PC-3 (cell line): Measurements from ENCODE around the gene GREB1L. TPM values are rescaled to one million over a fixed set of nuclear protein-coding genes. Genes with fewer than 3 reads are reported as not detected.
"Not testable (repeated sequence)": the region's sequence is repeated elsewhere in the genome, so short reads cannot be mapped to it uniquely, and the experiment has no call there.

Source experiments
- ATAC-seq: fragments of 200-7000 bp; cut with Tn5 transposase; 2 replicates; pipeline ENCODE4 v1.9.1; 2020; ENCODE audit warnings: mild to moderate bottlenecking, moderate library complexity
- BruUV-seq: library from RNA; stranded (reverse); fragments of 400-500 nt; replicated peaks from 2 replicates; lab custom pipeline; 2021; lab: Mats Ljungman, UMichigan
- CTCF ChIA-PET: fragments of 300-600 bp; sonication (Branson Sonifier 250); formaldehyde crosslinking; loops from one replicate; lab custom pipeline; 2022; ENCODE audit warnings: antibody characterized with exemption; lab: Charles Lee
- POLR2A ChIA-PET: fragments of 300-600 bp; sonication (Branson Sonifier 250); formaldehyde crosslinking; loops from one replicate; lab custom pipeline; 2022; ENCODE audit warnings: antibody characterized with exemption; ENCODE audit not compliant: unreplicated experiment; lab: Charles Lee
- DNase-seq: peaks from one replicate; pipeline ENCODE4 v3.0.0-alpha.2; 2015
- H2AFZ ChIP-seq: fragments of 300-600 bp; sonication (generic); 2 replicates; pipeline ENCODE4 v1.6.0; 2016; ENCODE audit warnings: antibody characterized with exemption, low read length
- H3F3A ChIP-seq: fragments of 300-600 bp; sonication (generic); one replicate; pipeline ENCODE4 v1.6.0; 2017; ENCODE audit warnings: antibody characterized with exemption, low read length, control low read depth, mild to moderate bottlenecking; ENCODE audit not compliant: unreplicated experiment
- H3K27ac ChIP-seq: fragments of 300-600 bp; sonication (generic); 2 replicates; pipeline ENCODE4 v1.5.1; 2016; ENCODE audit warnings: mild to moderate bottlenecking, low read length
- H3K27me3 ChIP-seq: fragments of 300-600 bp; sonication (generic); 2 replicates; pipeline ENCODE4 v1.6.1; 2016; ENCODE audit warnings: low read length, mixed read lengths
- H3K36me3 ChIP-seq: fragments of 300-600 bp; sonication (generic); 2 replicates; pipeline ENCODE4 v1.6.1; 2016; ENCODE audit warnings: low read depth, mixed run types, low read length, mixed read lengths
- H3K4me1 ChIP-seq: fragments of 300-600 bp; sonication (generic); 2 replicates; pipeline ENCODE4 v1.5.1; 2016; ENCODE audit warnings: low read length; ENCODE audit not compliant: insufficient read depth
- H3K4me2 ChIP-seq: fragments of 300-600 bp; sonication (generic); 2 replicates; pipeline ENCODE4 v1.6.0; 2016; ENCODE audit warnings: low read length
- H3K4me3 ChIP-seq: fragments of 300-600 bp; sonication (generic); 2 replicates; pipeline ENCODE4 v1.5.1; 2016; ENCODE audit warnings: mild to moderate bottlenecking, low read length, mixed read lengths
- H3K79me2 ChIP-seq: fragments of 300-600 bp; sonication (generic); 2 replicates; pipeline ENCODE4 v1.6.1; 2017; ENCODE audit warnings: low read length, mixed read lengths
- H3K9ac ChIP-seq: fragments of 300-600 bp; sonication (generic); 2 replicates; pipeline ENCODE4 v1.6.0; 2016; ENCODE audit warnings: mild to moderate bottlenecking, low read length
- H3K9me2 ChIP-seq: fragments of 300-600 bp; sonication (generic); replicated peaks from 2 replicates; pipeline ENCODE4 v1.6.1; 2016; ENCODE audit warnings: mixed run types, low read length, mixed read lengths
- H3K9me3 ChIP-seq: fragments of 300-600 bp; sonication (generic); 2 replicates; pipeline ENCODE4 v1.6.1; 2016; ENCODE audit warnings: low read length, mixed read lengths
- H4K20me1 ChIP-seq: fragments of 300-600 bp; sonication (generic); 2 replicates; pipeline ENCODE4 v1.6.1; 2016; ENCODE audit warnings: low read length, mixed read lengths
- CTCF ChIP-seq: fragments of 300-600 bp; sonication (generic); conservative IDR thresholded peaks from 2 replicates; pipeline ENCODE4 v1.5.1; 2017; ENCODE audit warnings: antibody characterized with exemption, low read depth, mild to moderate bottlenecking, low read length
- EZH2 ChIP-seq: fragments of 300-600 bp; sonication (generic); IDR thresholded peaks from one replicate; pipeline ENCODE4 v1.6.1; 2017; ENCODE audit warnings: antibody characterized with exemption, mild to moderate bottlenecking, low read length; ENCODE audit not compliant: unreplicated experiment
- EZH2phosphoT487 ChIP-seq: fragments of 300-600 bp; sonication (generic); IDR thresholded peaks from 2 replicates; pipeline ENCODE4 v1.6.1; 2018; ENCODE audit warnings: mild to moderate bottlenecking, antibody characterized with exemption, low read length, borderline replicate concordance
- intact Hi-C: fragments of 100-400 bp; cut with micrococcal nuclease; formaldehyde crosslinking; loops from 2 replicates; pipeline ENCODE4 v1.9.0; 2023
- total RNA-seq: library from RNA; depleted of rRNA; stranded (reverse); fragments of >200 nt; gene quantifications from 2 replicates; pipeline ENCODE4 v1.2.3, GENCODE V29; 2014

The GREB1L gene
- total RNA-seq, 1 experiment from 2014 or later = 10.3 TPM

GRCh38 chr18:21309248-21309647, 67.2 kb downstream of the GREB1L start:
- intact Hi-C loops = loop anchor here (10.0 kb wide), 1 partner anchor 54 kb away; no protein-coding TSS in a partner anchor
- Histone ChIP-seq H3K36me3 (no peaks in the 10 kb centered on the region), H3K9me3 (no peaks in the 10 kb centered on the region), H3F3A (no peaks in the 10 kb centered on the region), H2AFZ (no peak overlapping the region), H3K27ac (no peak overlapping the region), H3K4me2 (no peak overlapping the region), H3K79me2 (no peaks in the 10 kb centered on the region), H3K4me3 (no peak overlapping the region), H4K20me1 (no peaks in the 10 kb centered on the region), H3K9me2 (no peaks in the 10 kb centered on the region), H3K9ac (no peak overlapping the region), H3K27me3 (no peaks in the 10 kb centered on the region), H3K4me1 (peaks cover 6% of the 10 kb centered on the region)
- no peak for DNase-seq
- TF ChIP-seq CTCF (no peak), EZH2phosphoT487 (no peak), EZH2 (no peak)
- no TSS peak for BruUV-seq
- ChIA-PET POLR2A (no interaction called here), CTCF (no interaction called here)
- no peak for ATAC-seq

GRCh38 chr18:21311980-21312379, 69.9 kb downstream of the GREB1L start:
- H3K36me3 ChIP-seq, H3K9ac ChIP-seq, H3K4me2 ChIP-seq, intact Hi-C loops, BruUV-seq, H3K4me3 ChIP-seq, DNase-seq, H3K27me3 ChIP-seq, POLR2A ChIA-PET, ATAC-seq, CTCF ChIA-PET, H4K20me1 ChIP-seq, H2AFZ ChIP-seq, H3K79me2 ChIP-seq, H3K9me3 ChIP-seq, H3K9me2 ChIP-seq, H3F3A ChIP-seq, H3K27ac ChIP-seq: not testable (repeated sequence)
- peaks cover 15% of the 10 kb centered on the region for H3K4me1 ChIP-seq

GRCh38 chr18:21313576-21313975, 71.5 kb downstream of the GREB1L start:
- intact Hi-C loops = no loop called here
- Histone ChIP-seq H4K20me1 (no peaks in the 10 kb centered on the region), H3K27me3 (no peaks in the 10 kb centered on the region), H3F3A (no peaks in the 10 kb centered on the region), H3K9me2 (no peaks in the 10 kb centered on the region), H2AFZ (no peak overlapping the region), H3K4me1 (peaks cover 15% of the 10 kb centered on the region), H3K9me3 (no peaks in the 10 kb centered on the region), H3K36me3 (no peaks in the 10 kb centered on the region), H3K79me2 (no peaks in the 10 kb centered on the region), H3K4me2 (no peak overlapping the region), H3K27ac (no peak overlapping the region), H3K4me3 (no peak overlapping the region), H3K9ac (no peak overlapping the region)
- no peak for TF ChIP-seq CTCF
- no peak for TF ChIP-seq EZH2phosphoT487
- TF ChIP-seq EZH2 = no peak
- ATAC-seq = no peak
- POLR2A ChIA-PET = no interaction called here
- no TSS peak for BruUV-seq
- DNase-seq = no peak
- CTCF ChIA-PET = no interaction called here
